Caki2 (cell line): ENCODE results near the gene SLC5A3. TPM values are rescaled to one million over a fixed set of nuclear protein-coding genes. Genes with fewer than 3 reads are reported as not detected.

Experiments
- DNase-seq: peaks from one replicate; pipeline ENCODE4 v3.0.0-alpha.2; 2015; ENCODE audit warnings: low read depth
- in situ Hi-C: cut with HindIII; loops from 2 replicates; pipeline ENCODE4 v1.10.0; 2016; ENCODE audit warnings: low sequenced_read_pairs, low pct_unique_long_range_greater_than_20kb, mixed read lengths
- total RNA-seq: library from RNA; depleted of rRNA; stranded (reverse); fragments of >200 nt; shearing (Covaris generic); gene quantifications from 2 replicates; pipeline ENCODE4 v1.2.3, GENCODE V29; 2014; ENCODE audit warnings: low replicate concordance

SLC5A3 gene
- total RNA-seq, 1 experiment from 2014 or later, result 18.4 TPM

GRCh38 chr21:34055615-34056014 is 17.8 kb upstream of the SLC5A3 start:
- in situ Hi-C loops, result no loop called here
- DNase-seq, result no peak

- in situ Hi-C loops, result no loop called here
- no peak for DNase-seq
Observed at GRCh38 chr21:34061983-34062382, 11.4 kb upstream of the SLC5A3 start.

- in situ Hi-C loops, result no loop called here
- no peak for DNase-seq
Observed at GRCh38 chr21:34065027-34065426, 8.4 kb upstream of the SLC5A3 start.

- in situ Hi-C loops, result no loop called here
- DNase-seq, result no peak
Observed at GRCh38 chr21:34071683-34072082, 1.7 kb upstream of the SLC5A3 start.

- DNase-seq, result no peak
- in situ Hi-C loops, result no loop called here
Observed at GRCh38 chr21:34072145-34073031, 990 bp upstream of the SLC5A3 start.

- in situ Hi-C loops, result no loop called here
Observed at GRCh38 chr21:34073749-34074282, 438 bp downstream of the SLC5A3 start.

GRCh38 chr21:34074283-34075090 is 1.1 kb downstream of the SLC5A3 start:
- in situ Hi-C loops, result no loop called here
- no peak for DNase-seq

More at GRCh38 chr21:34073749-34074282, 438 bp downstream of the SLC5A3 start:
- no peak for DNase-seq

GRCh38 chr21:34075091-34075425 is 1.7 kb downstream of the SLC5A3 start:
- DNase-seq, result no peak
- in situ Hi-C loops, result no loop called here

GRCh38 chr21:34075760-34076660 is 2.6 kb downstream of the SLC5A3 start:
- DNase-seq, result no peak
- in situ Hi-C loops, result no loop called here

GRCh38 chr21:34076835-34077234 is 3.5 kb downstream of the SLC5A3 start:
- DNase-seq, result no peak
- in situ Hi-C loops, result no loop called here

- DNase-seq, result no peak
- in situ Hi-C loops, result no loop called here
Observed at GRCh38 chr21:34077888-34078287, 4.5 kb downstream of the SLC5A3 start.

GRCh38 chr21:34078915-34079314 is 5.5 kb downstream of the SLC5A3 start:
- in situ Hi-C loops, result no loop called here
- DNase-seq, result no peak

GRCh38 chr21:34080710-34081109 is 7.3 kb downstream of the SLC5A3 start:
- in situ Hi-C loops, result no loop called here
- DNase-seq, result no peak

- no peak for DNase-seq
- in situ Hi-C loops, result no loop called here
Observed at GRCh38 chr21:34082769-34083168, 9.4 kb downstream of the SLC5A3 start.

- no peak for DNase-seq
- in situ Hi-C loops, result no loop called here
Observed at GRCh38 chr21:34083357-34083756, 10.0 kb downstream of the SLC5A3 start.

- in situ Hi-C loops, result no loop called here
- no peak for DNase-seq
Observed at GRCh38 chr21:34085129-34085528, 11.8 kb downstream of the SLC5A3 start.

- DNase-seq, result no peak
- in situ Hi-C loops, result no loop called here
Observed at GRCh38 chr21:34086887-34087306, 13.5 kb downstream of the SLC5A3 start.

GRCh38 chr21:34088752-34089151 is 15.4 kb downstream of the SLC5A3 start:
- in situ Hi-C loops, result no loop called here
- no peak for DNase-seq
